H1 (cell line): ENCODE results near the gene BCO2. TPM values are rescaled to one million over a fixed set of nuclear protein-coding genes. Genes with fewer than 3 reads are reported as not detected.

Experiments
- CBX8 ChIP-seq: fragments of 300-800, 300-1000 bp; sonication (generic); IDR thresholded peaks from 2 replicates; pipeline ENCODE4 v1.7.1; 2016; ENCODE audit warnings: low read depth, low read length, borderline replicate concordance
- GTF2F1 ChIP-seq: IDR thresholded peaks from 2 replicates; pipeline ENCODE4 v1.6.1; 2012; ENCODE audit warnings: low read depth, low read length, improper control_type of control experiment, borderline replicate concordance
- SIX5 ChIP-seq: IDR thresholded peaks from 2 replicates; pipeline ENCODE4 v1.6.1; 2011; ENCODE audit warnings: mild to moderate bottlenecking, low read depth, low read length
- TEAD4 ChIP-seq: IDR thresholded peaks from 2 replicates; pipeline ENCODE4 v1.6.1; 2012; ENCODE audit warnings: low read depth, low read length, inconsistent platforms, mixed read lengths
- polyA plus RNA-seq, 7 experiments: library from polyadenylated mRNA; depleted of rRNA in 3 of 7; stranded (reverse) in 5 of 7; unstranded in 2 of 7; fragments of >200 nt in 5 of 7; fragments of 200-250 nt in 2 of 7; gene quantifications; 1 replicate in 5 of 7; 2 replicates in 1 of 7; 4 replicates in 1 of 7; pipeline versions ENCODE4 v1.2.1 to v1.2.3, GENCODE V29; 2011 to 2013; ENCODE audit warnings: missing spikeins in 2 of 7, mixed read lengths in 2 of 7
- total RNA-seq: library from RNA; stranded (reverse); fragmentation: NEBNext Ultra II Directional; extraction: Animal tissue kit (Norgen Biotek cat#: 25700); gene quantifications from 2 replicates; pipeline ENCODE4 v1.2.1, GENCODE V29; 2021
- TF ChIP-seq, protein P1 (sequence below): fragments of 300-600 bp; sonication (generic); IDR thresholded peaks from 2 replicates; pipeline ENCODE4 v1.7.1; 2012; ENCODE audit warnings: low read length, moderate library complexity, mild to moderate bottlenecking, inconsistent platforms; ENCODE audit not compliant: insufficient replicate concordance

Gene BCO2
- total and polyA plus RNA-seq, 2 of the 8 experiments (the other 6 are each of a cell fraction or from before 2014, with no cell fraction given) = 0.42 to 0.82 TPM

DNA sequence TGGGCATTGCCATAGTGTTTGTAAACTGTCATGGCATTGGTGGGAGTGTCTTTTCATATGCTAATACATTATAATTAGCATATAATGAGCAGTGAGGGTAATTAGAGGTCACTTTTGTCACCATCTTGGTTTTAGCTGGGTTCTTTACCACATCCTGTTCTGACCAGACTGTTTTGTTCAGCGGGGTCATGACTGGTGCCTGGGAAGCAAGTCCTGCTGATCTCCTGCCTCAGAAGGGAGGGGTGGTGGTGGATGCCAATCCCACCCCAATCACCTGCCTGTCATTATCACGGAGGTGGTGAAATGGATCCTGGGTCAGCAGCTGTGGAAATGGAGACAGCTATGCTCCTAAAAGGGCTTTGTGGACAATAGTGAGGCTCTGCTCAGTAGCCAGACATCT lies 42.6 kb upstream of the BCO2 start (continued):
- TF ChIP-seq, protein P1, sequence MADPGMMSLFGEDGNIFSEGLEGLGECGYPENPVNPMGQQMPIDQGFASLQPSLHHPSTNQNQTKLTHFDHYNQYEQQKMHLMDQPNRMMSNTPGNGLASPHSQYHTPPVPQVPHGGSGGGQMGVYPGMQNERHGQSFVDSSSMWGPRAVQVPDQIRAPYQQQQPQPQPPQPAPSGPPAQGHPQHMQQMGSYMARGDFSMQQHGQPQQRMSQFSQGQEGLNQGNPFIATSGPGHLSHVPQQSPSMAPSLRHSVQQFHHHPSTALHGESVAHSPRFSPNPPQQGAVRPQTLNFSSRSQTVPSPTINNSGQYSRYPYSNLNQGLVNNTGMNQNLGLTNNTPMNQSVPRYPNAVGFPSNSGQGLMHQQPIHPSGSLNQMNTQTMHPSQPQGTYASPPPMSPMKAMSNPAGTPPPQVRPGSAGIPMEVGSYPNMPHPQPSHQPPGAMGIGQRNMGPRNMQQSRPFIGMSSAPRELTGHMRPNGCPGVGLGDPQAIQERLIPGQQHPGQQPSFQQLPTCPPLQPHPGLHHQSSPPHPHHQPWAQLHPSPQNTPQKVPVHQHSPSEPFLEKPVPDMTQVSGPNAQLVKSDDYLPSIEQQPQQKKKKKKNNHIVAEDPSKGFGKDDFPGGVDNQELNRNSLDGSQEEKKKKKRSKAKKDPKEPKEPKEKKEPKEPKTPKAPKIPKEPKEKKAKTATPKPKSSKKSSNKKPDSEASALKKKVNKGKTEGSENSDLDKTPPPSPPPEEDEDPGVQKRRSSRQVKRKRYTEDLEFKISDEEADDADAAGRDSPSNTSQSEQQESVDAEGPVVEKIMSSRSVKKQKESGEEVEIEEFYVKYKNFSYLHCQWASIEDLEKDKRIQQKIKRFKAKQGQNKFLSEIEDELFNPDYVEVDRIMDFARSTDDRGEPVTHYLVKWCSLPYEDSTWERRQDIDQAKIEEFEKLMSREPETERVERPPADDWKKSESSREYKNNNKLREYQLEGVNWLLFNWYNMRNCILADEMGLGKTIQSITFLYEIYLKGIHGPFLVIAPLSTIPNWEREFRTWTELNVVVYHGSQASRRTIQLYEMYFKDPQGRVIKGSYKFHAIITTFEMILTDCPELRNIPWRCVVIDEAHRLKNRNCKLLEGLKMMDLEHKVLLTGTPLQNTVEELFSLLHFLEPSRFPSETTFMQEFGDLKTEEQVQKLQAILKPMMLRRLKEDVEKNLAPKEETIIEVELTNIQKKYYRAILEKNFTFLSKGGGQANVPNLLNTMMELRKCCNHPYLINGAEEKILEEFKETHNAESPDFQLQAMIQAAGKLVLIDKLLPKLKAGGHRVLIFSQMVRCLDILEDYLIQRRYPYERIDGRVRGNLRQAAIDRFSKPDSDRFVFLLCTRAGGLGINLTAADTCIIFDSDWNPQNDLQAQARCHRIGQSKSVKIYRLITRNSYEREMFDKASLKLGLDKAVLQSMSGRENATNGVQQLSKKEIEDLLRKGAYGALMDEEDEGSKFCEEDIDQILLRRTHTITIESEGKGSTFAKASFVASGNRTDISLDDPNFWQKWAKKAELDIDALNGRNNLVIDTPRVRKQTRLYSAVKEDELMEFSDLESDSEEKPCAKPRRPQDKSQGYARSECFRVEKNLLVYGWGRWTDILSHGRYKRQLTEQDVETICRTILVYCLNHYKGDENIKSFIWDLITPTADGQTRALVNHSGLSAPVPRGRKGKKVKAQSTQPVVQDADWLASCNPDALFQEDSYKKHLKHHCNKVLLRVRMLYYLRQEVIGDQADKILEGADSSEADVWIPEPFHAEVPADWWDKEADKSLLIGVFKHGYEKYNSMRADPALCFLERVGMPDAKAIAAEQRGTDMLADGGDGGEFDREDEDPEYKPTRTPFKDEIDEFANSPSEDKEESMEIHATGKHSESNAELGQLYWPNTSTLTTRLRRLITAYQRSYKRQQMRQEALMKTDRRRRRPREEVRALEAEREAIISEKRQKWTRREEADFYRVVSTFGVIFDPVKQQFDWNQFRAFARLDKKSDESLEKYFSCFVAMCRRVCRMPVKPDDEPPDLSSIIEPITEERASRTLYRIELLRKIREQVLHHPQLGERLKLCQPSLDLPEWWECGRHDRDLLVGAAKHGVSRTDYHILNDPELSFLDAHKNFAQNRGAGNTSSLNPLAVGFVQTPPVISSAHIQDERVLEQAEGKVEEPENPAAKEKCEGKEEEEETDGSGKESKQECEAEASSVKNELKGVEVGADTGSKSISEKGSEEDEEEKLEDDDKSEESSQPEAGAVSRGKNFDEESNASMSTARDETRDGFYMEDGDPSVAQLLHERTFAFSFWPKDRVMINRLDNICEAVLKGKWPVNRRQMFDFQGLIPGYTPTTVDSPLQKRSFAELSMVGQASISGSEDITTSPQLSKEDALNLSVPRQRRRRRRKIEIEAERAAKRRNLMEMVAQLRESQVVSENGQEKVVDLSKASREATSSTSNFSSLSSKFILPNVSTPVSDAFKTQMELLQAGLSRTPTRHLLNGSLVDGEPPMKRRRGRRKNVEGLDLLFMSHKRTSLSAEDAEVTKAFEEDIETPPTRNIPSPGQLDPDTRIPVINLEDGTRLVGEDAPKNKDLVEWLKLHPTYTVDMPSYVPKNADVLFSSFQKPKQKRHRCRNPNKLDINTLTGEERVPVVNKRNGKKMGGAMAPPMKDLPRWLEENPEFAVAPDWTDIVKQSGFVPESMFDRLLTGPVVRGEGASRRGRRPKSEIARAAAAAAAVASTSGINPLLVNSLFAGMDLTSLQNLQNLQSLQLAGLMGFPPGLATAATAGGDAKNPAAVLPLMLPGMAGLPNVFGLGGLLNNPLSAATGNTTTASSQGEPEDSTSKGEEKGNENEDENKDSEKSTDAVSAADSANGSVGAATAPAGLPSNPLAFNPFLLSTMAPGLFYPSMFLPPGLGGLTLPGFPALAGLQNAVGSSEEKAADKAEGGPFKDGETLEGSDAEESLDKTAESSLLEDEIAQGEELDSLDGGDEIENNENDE = no peak
- TF ChIP-seq CBX8 (no peak), GTF2F1 (no peak), TEAD4 (no peak), SIX5 (no peak)
